Trophoblast cell (in vitro differentiated cells and primary cell): ENCODE measurements around the gene ITPRIPL1.

Source experiments
- DNase-seq, 2 donors: peaks; one replicate each; pipeline ENCODE4 v3.0.0-alpha.2; 2016
- H2AFZ ChIP-seq: 2 replicates; pipeline ENCODE4 v1.6.1; 2013; ENCODE audit warnings: low read length, moderate library complexity, mild to moderate bottlenecking; ENCODE audit not compliant: insufficient read depth, poor library complexity
- H2AK5ac ChIP-seq: 2 replicates; pipeline ENCODE4 v1.6.1; 2013; ENCODE audit warnings: mild to moderate bottlenecking, low read length
- H2BK120ac ChIP-seq: 2 replicates; pipeline ENCODE4 v1.6.1; 2013; ENCODE audit warnings: low read length, mild to moderate bottlenecking, moderate library complexity; ENCODE audit not compliant: insufficient read depth, poor library complexity
- H2BK12ac ChIP-seq: 2 replicates; pipeline ENCODE4 v1.6.1; 2013; ENCODE audit warnings: mild to moderate bottlenecking, low read length, moderate library complexity
- H2BK5ac ChIP-seq: 2 replicates; pipeline ENCODE4 v1.6.1; 2013; ENCODE audit warnings: low read length, low read depth, moderate library complexity, mild to moderate bottlenecking; ENCODE audit not compliant: poor library complexity
- H3K14ac ChIP-seq: 2 replicates; pipeline ENCODE4 v1.6.1; 2013; ENCODE audit warnings: mild to moderate bottlenecking, low read length
- H3K18ac ChIP-seq: 2 replicates; pipeline ENCODE4 v1.6.1; 2013; ENCODE audit warnings: mild to moderate bottlenecking, low read length
- H3K23ac ChIP-seq: 2 replicates; pipeline ENCODE4 v1.6.1; 2013; ENCODE audit warnings: low read length
- H3K27ac ChIP-seq: 2 replicates; pipeline ENCODE4 v1.5.1; 2013; ENCODE audit warnings: low read depth, mild to moderate bottlenecking, inconsistent platforms, low read length, moderate library complexity
- H3K27me3 ChIP-seq: 2 replicates; pipeline ENCODE4 v1.6.1; 2013; ENCODE audit warnings: inconsistent platforms, mild to moderate bottlenecking, low read length, moderate library complexity; ENCODE audit not compliant: insufficient read depth
- H3K36me3 ChIP-seq, 2 experiments: 1 replicate in 1 of 2; 2 replicates in 1 of 2; pipeline ENCODE4 v1.6.1; 2013; ENCODE audit warnings: low read length in 2 of 2, mild to moderate bottlenecking in 2 of 2, moderate library complexity in 1 of 2; ENCODE audit not compliant: insufficient read depth in 2 of 2, control insufficient read depth in 1 of 2
- H3K4ac ChIP-seq: 2 replicates; pipeline ENCODE4 v1.6.1; 2013; ENCODE audit warnings: low read depth, mild to moderate bottlenecking, low read length, moderate library complexity
- H3K4me1 ChIP-seq, 2 experiments: 1 replicate in 1 of 2; 2 replicates in 1 of 2; pipeline ENCODE4 v1.6.1; 2013; ENCODE audit warnings: low read length in 2 of 2, mild to moderate bottlenecking in 2 of 2, moderate library complexity in 1 of 2; ENCODE audit not compliant: insufficient read depth in 2 of 2, control insufficient read depth in 1 of 2
- H3K4me2 ChIP-seq: 2 replicates; pipeline ENCODE4 v1.6.1; 2013; ENCODE audit warnings: inconsistent platforms, mild to moderate bottlenecking, low read length, moderate library complexity
- H3K4me3 ChIP-seq: 2 replicates; pipeline ENCODE4 v1.5.1; 2013; ENCODE audit warnings: mild to moderate bottlenecking, low read depth, low read length, inconsistent platforms
- H3K79me1 ChIP-seq: one replicate; pipeline ENCODE4 v1.6.1; 2013; ENCODE audit warnings: low read length
- H3K79me2 ChIP-seq: 2 replicates; pipeline ENCODE4 v1.6.1; 2013; ENCODE audit warnings: low read length, mild to moderate bottlenecking; ENCODE audit not compliant: control insufficient read depth, insufficient read depth, poor library complexity
- H3K9ac ChIP-seq: 2 replicates; pipeline ENCODE4 v1.6.1; 2013; ENCODE audit warnings: mild to moderate bottlenecking, low read length
- H3K9me3 ChIP-seq: 2 replicates; pipeline ENCODE4 v1.6.1; 2013; ENCODE audit warnings: low read depth, mild to moderate bottlenecking, control low read depth, inconsistent platforms, low read length; ENCODE audit not compliant: insufficient read depth
- H4K12ac ChIP-seq: 2 replicates; pipeline ENCODE4 v1.6.1; 2013; ENCODE audit warnings: low read depth, mild to moderate bottlenecking, low read length, moderate library complexity
- H4K8ac ChIP-seq: 2 replicates; pipeline ENCODE4 v1.6.1; 2013; ENCODE audit warnings: low read depth, mild to moderate bottlenecking, low read length, moderate library complexity
- H4K91ac ChIP-seq: one replicate; pipeline ENCODE4 v1.6.1; 2013; ENCODE audit warnings: low read depth, mild to moderate bottlenecking, low read length, moderate library complexity
- WGBS: extraction: QIAGEN DNeasy Blood & Tissue Kit; methylation state at CpG from one replicate; pipeline ENCODE4 v1.1.7; 2013; ENCODE audit warnings: missing lambda C conversion rate; ENCODE audit not compliant: insufficient read length, insufficient coverage; ENCODE audit errors: extremely low coverage; 5-methylcytosine and 5-hydroxymethylcytosine counted together

The ITPRIPL1 gene

GRCh38 chr2:96318723-96319122 is 6.4 kb upstream of the ITPRIPL1 start:
- Histone ChIP-seq H3K4ac (no peak overlapping the region), H3K4me3 (no peak overlapping the region), H3K27me3 (peaks cover 29% of the 10 kb centered on the region), H3K79me2 (no peaks in the 10 kb centered on the region), H2BK120ac (no peak overlapping the region), H2BK12ac (no peak overlapping the region), H4K12ac (no peak overlapping the region), H3K9ac (no peak overlapping the region), H3K27ac (no peak overlapping the region), H3K36me3 (no peaks in the 10 kb centered on the region), H3K23ac (no peak overlapping the region), H3K14ac (no peak overlapping the region), H3K18ac (no peak overlapping the region), H3K4me2 (no peak overlapping the region), H4K8ac (no peak overlapping the region), H4K91ac (no peak overlapping the region), H3K79me1 (no peaks in the 10 kb centered on the region), H3K9me3 (peaks cover 2% of the 10 kb centered on the region), H3K4me1 (peaks cover 7 to 11% of the 10 kb centered on the region in 2 experiments), H2AK5ac (no peak overlapping the region), H2AFZ (no peak overlapping the region), H2BK5ac (no peak overlapping the region)
- no peak for DNase-seq
- WGBS, result no CpG with 5 or more reads among the region's 4 CpGs

DNA sequence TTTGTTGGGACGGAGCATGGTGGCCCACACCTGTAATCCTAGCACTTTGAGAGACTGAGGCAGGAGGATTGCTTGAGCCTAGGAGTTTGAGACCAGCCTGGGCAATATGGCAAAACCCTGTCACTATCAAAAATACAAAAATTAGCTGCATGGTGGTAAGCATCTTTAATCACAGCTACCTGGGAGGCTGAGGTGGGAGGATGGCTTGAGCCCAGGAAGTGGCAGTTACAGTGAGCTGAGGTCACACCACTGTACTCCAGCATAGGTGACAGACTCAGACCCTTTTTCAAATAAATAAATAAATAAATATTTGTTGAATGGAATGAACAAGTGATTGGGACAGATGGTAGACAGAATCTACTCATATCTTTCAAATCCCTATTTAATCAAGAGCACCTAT is 5.7 kb upstream of the ITPRIPL1 start:
- Histone ChIP-seq H3K9ac (no peak overlapping the region), H3K4me3 (no peak overlapping the region), H3K79me2 (no peaks in the 10 kb centered on the region), H3K36me3 (no peaks in the 10 kb centered on the region), H2BK5ac (no peak overlapping the region), H3K27me3 (peaks cover 29% of the 10 kb centered on the region), H2AFZ (no peak overlapping the region), H3K4me2 (no peak overlapping the region), H3K14ac (no peak overlapping the region), H4K91ac (no peak overlapping the region), H2AK5ac (no peak overlapping the region), H3K4me1 (peaks cover 7 to 11% of the 10 kb centered on the region in 2 experiments), H4K12ac (no peak overlapping the region), H3K9me3 (peaks cover 2% of the 10 kb centered on the region), H3K79me1 (no peaks in the 10 kb centered on the region), H3K18ac (no peak overlapping the region), H2BK12ac (no peak overlapping the region), H3K4ac (no peak overlapping the region), H2BK120ac (no peak overlapping the region), H3K27ac (no peak overlapping the region), H4K8ac (no peak overlapping the region), H3K23ac (no peak overlapping the region)
- WGBS, result no CpG with 5 or more reads among the region's 1 CpG
- no peak for DNase-seq

DNA sequence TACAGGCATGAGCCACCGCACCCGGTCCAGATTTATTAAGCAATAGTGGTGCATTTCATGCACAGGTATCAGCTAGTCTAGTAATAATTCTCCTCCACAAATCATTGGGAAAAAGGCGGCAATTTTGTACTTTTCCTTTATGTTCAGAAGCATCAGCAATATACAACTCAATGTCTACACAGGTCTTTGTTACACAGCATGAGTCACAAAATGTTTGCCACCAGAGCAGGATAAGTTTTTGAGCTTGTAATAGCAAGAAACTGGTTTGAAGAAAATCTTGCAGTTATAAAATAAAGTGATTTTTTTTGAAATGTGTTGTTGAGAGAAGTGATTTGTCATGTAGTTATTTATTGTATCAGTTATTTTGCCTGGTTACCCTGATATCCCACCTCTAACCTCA is 4.8 kb upstream of the ITPRIPL1 start:
- WGBS, result no CpG with 5 or more reads among the region's 3 CpGs
- H2BK120ac ChIP-seq, result no peak overlapping the region
- H3K9me3 ChIP-seq, result peaks cover 4% of the 10 kb centered on the region
- H3K4ac ChIP-seq, result no peak overlapping the region
- H3K79me1 ChIP-seq, result no peaks in the 10 kb centered on the region
- no peak overlapping the region for H3K27ac ChIP-seq
- H2BK12ac ChIP-seq, result no peak overlapping the region
- H2BK5ac ChIP-seq, result no peak overlapping the region
- peaks cover 37% of the 10 kb centered on the region for H3K27me3 ChIP-seq
- H3K18ac ChIP-seq, result no peak overlapping the region
- H2AK5ac ChIP-seq, result no peak overlapping the region
- no peak overlapping the region for H3K9ac ChIP-seq
- H4K8ac ChIP-seq, result no peak overlapping the region
- no peak overlapping the region for H3K4me3 ChIP-seq
- H3K4me2 ChIP-seq, result no peak overlapping the region
- peaks cover 7 to 15% of the 10 kb centered on the region in 2 experiments for H3K4me1 ChIP-seq
- no peaks in the 10 kb centered on the region for H3K36me3 ChIP-seq
- H3K14ac ChIP-seq, result no peak overlapping the region
- H3K79me2 ChIP-seq, result peaks cover 3% of the 10 kb centered on the region
- no peak overlapping the region for H4K12ac ChIP-seq
- H3K23ac ChIP-seq, result no peak overlapping the region
- H4K91ac ChIP-seq, result no peak overlapping the region
- DNase-seq, result no peak
- H2AFZ ChIP-seq, result no peak overlapping the region

DNA sequence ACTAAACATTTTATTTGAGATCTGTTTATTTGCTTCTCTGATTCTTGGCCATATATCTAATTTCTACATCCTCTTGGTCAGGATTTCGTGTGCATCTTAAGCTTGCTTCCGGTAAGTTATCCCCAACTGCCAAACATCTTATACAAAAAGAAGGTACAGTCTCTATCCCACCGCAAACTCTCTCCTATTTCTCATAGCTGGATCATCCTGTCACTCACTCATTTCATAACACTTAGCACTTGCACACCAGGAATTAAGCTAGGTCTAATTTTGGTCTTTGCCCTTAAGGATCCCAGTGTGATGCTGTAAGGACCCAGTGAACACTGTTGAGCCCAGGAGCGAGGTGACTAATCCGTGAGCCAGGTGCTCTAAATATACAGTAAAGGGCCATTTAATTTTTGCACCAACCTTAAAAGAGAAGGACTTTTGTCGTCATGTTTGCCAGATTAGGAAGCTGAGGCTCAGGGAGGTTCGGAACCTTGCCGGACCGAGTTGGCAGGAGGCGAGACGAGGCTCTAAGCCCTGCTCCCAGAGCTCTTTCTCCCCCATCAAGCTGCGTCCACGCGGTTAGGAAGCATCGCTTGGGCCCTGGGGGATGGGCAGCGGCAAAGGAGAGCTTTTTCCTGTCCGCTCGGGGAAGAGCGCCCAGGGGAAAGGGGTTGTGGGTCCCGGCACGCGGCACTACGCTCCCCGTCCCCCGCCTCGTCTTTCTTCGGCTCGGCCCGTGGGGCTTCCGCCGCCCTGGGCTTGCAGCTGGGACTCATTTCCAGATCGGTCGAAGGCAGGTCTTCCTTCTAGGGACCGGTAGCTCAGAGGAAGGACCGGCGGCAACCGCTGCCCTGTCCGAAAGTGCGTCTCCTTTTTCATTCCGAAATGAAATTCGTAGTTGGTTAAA is 4.1 kb upstream of the ITPRIPL1 start:
- no peak overlapping the region for H2BK120ac ChIP-seq
- H3K4me3 ChIP-seq, result peak overlapping the region; percentile 45
- H3K27ac ChIP-seq, result no peak overlapping the region
- H3K4me1 ChIP-seq, result peaks cover 7 to 18% of the 10 kb centered on the region in 2 experiments
- peak overlapping the region; percentile 21 for H2AFZ ChIP-seq
- no peak overlapping the region for H3K4ac ChIP-seq
- no peak overlapping the region for H4K8ac ChIP-seq
- no peak overlapping the region for H3K18ac ChIP-seq
- no CpG with 5 or more reads among the region's 41 CpGs for whole genome bisulfite sequencing
- H4K12ac ChIP-seq, result no peak overlapping the region
- H3K79me1 ChIP-seq, result no peaks in the 10 kb centered on the region
- peaks cover 37% of the 10 kb centered on the region for H3K27me3 ChIP-seq
- peaks cover 4% of the 10 kb centered on the region for H3K9me3 ChIP-seq
- DNase-seq, result no peak
- peaks cover 3% of the 10 kb centered on the region for H3K79me2 ChIP-seq
- peak overlapping the region; percentile 85 for H3K4me2 ChIP-seq
- no peak overlapping the region for H2BK5ac ChIP-seq
- H3K36me3 ChIP-seq, result no peaks in the 10 kb centered on the region
- H3K14ac ChIP-seq, result no peak overlapping the region
- H4K91ac ChIP-seq, result no peak overlapping the region
- no peak overlapping the region for H3K23ac ChIP-seq
- H2BK12ac ChIP-seq, result no peak overlapping the region
- no peak overlapping the region for H2AK5ac ChIP-seq
- no peak overlapping the region for H3K9ac ChIP-seq
